H9 (cell line): ENCODE data around the gene OSBPL8. TPM values are rescaled to one million over a fixed set of nuclear protein-coding genes. Genes with fewer than 3 reads are reported as not detected.

Source experiments
- DNase-seq: peaks from one replicate; pipeline ENCODE4 v3.0.0-alpha.2; 2017
- H2AFZ ChIP-seq: one replicate; pipeline ENCODE4 v1.6.1; 2013; ENCODE audit warnings: mild to moderate bottlenecking, low read length, control low read depth, moderate library complexity
- H2AK5ac ChIP-seq: 2 replicates; pipeline ENCODE4 v1.6.1; 2013; ENCODE audit warnings: low read length, control low read depth, mixed read lengths; ENCODE audit not compliant: insufficient read length
- H2BK120ac ChIP-seq: one replicate; pipeline ENCODE4 v1.6.1; 2013; ENCODE audit warnings: low read depth, mild to moderate bottlenecking, low read length, control low read depth, inconsistent platforms; ENCODE audit not compliant: poor library complexity, severe bottlenecking
- H2BK12ac ChIP-seq: 2 replicates; pipeline ENCODE4 v1.6.1; 2013; ENCODE audit warnings: low read length, control low read depth, mixed read lengths, low read depth; ENCODE audit not compliant: insufficient read length
- H2BK15ac ChIP-seq: 2 replicates; pipeline ENCODE4 v1.6.1; 2013; ENCODE audit warnings: low read depth, low read length, control low read depth
- H2BK20ac ChIP-seq: one replicate; pipeline ENCODE4 v1.6.1; 2013; ENCODE audit warnings: low read depth, mild to moderate bottlenecking, low read length, control low read depth, inconsistent platforms; ENCODE audit not compliant: poor library complexity, severe bottlenecking
- H2BK5ac ChIP-seq: 2 replicates; pipeline ENCODE4 v1.6.1; 2013; ENCODE audit warnings: low read length, control low read depth, mixed read lengths; ENCODE audit not compliant: insufficient read length
- H3K14ac ChIP-seq: 2 replicates; pipeline ENCODE4 v1.6.1; 2013; ENCODE audit warnings: low read length, control low read depth; ENCODE audit not compliant: insufficient read depth
- H3K18ac ChIP-seq: 2 replicates; pipeline ENCODE4 v1.6.1; 2013; ENCODE audit warnings: low read depth, mild to moderate bottlenecking, mixed read lengths, low read length, control low read depth; ENCODE audit not compliant: insufficient read length
- H3K23ac ChIP-seq: 2 replicates; pipeline ENCODE4 v1.6.1; 2013; ENCODE audit warnings: low read length, control low read depth, mixed read lengths, low read depth; ENCODE audit not compliant: insufficient read length
- H3K23me2 ChIP-seq: 2 replicates; pipeline ENCODE4 v1.6.1; 2013; ENCODE audit warnings: low read depth, mild to moderate bottlenecking, mixed read lengths, low read length, control low read depth; ENCODE audit not compliant: insufficient read length, poor library complexity, severe bottlenecking
- H3K27ac ChIP-seq: 2 replicates; pipeline ENCODE4 v1.5.1; 2013; ENCODE audit warnings: low read length, control low read depth, mixed read lengths, low read depth; ENCODE audit not compliant: insufficient read length
- H3K27me3 ChIP-seq: 2 replicates; pipeline ENCODE4 v1.6.1; 2013; ENCODE audit warnings: low read length, control low read depth, inconsistent platforms; ENCODE audit not compliant: insufficient read depth
- H3K4ac ChIP-seq: 2 replicates; pipeline ENCODE4 v1.6.1; 2013; ENCODE audit warnings: low read depth, mild to moderate bottlenecking, control low read depth, inconsistent platforms, low read length, moderate library complexity
- H3K4me1 ChIP-seq: 2 replicates; pipeline ENCODE4 v1.6.1; 2013; ENCODE audit warnings: low read length, control low read depth, inconsistent platforms; ENCODE audit not compliant: insufficient read depth
- H3K4me2 ChIP-seq: 2 replicates; pipeline ENCODE4 v1.6.1; 2013; ENCODE audit warnings: low read length, control low read depth, mixed read lengths; ENCODE audit not compliant: insufficient read length, insufficient read depth
- H3K56ac ChIP-seq: 2 replicates; pipeline ENCODE4 v1.6.1; 2013; ENCODE audit warnings: low read depth, mild to moderate bottlenecking, mixed read lengths, low read length, control low read depth; ENCODE audit not compliant: insufficient read length
- H3K79me1 ChIP-seq: 2 replicates; pipeline ENCODE4 v1.6.1; 2013; ENCODE audit warnings: low read depth, mild to moderate bottlenecking, moderate library complexity, low read length, control low read depth, inconsistent platforms; ENCODE audit not compliant: insufficient read depth, poor library complexity, severe bottlenecking
- H3K79me2 ChIP-seq: 2 replicates; pipeline ENCODE4 v1.6.1; 2013; ENCODE audit warnings: low read length, control low read depth, inconsistent platforms; ENCODE audit not compliant: insufficient read depth
- H3K9ac ChIP-seq: 2 replicates; pipeline ENCODE4 v1.6.1; 2013; ENCODE audit warnings: low read length, control low read depth, mixed read lengths; ENCODE audit not compliant: insufficient read length; ENCODE audit errors: extremely low read depth
- H3K9me3 ChIP-seq: one replicate; pipeline ENCODE4 v1.6.1; 2013; ENCODE audit warnings: low read depth, low read length, inconsistent platforms; ENCODE audit not compliant: control insufficient read depth
- H3T11ph ChIP-seq: one replicate; pipeline ENCODE4 v1.6.1; 2013; ENCODE audit warnings: mild to moderate bottlenecking, low read length, control low read depth, inconsistent platforms
- H4K20me1 ChIP-seq: one replicate; pipeline ENCODE4 v1.6.1; 2013; ENCODE audit not compliant: control insufficient read depth, insufficient read length, insufficient read depth
- H4K5ac ChIP-seq: 2 replicates; pipeline ENCODE4 v1.6.1; 2013; ENCODE audit warnings: low read depth, mild to moderate bottlenecking, mixed read lengths, low read length, control low read depth; ENCODE audit not compliant: insufficient read length
- H4K8ac ChIP-seq: replicated peaks from 2 replicates; pipeline ENCODE4 v1.6.1; 2013; ENCODE audit warnings: low read length, control low read depth, mixed read lengths, low read depth; ENCODE audit not compliant: insufficient read length
- H4K91ac ChIP-seq: 2 replicates; pipeline ENCODE4 v1.6.1; 2013; ENCODE audit warnings: low read depth, mild to moderate bottlenecking, moderate library complexity, mixed read lengths, low read length, control low read depth; ENCODE audit not compliant: insufficient read length
- H3K27ac Mint-ChIP-seq, 3 experiments: 2 replicates in 2 of 3; 3 replicates in 1 of 3; pipeline ENCODE4 v1.8.0; 2020 to 2021; ENCODE audit warnings: mixed read lengths in 3 of 3, mild to moderate bottlenecking in 1 of 3, moderate library complexity in 1 of 3
- H3K27me3 Mint-ChIP-seq: 2 replicates; pipeline ENCODE4 v1.8.0; 2021; ENCODE audit warnings: low read depth, mild to moderate bottlenecking, moderate library complexity, mixed read lengths
- H3K36me3 Mint-ChIP-seq, 3 experiments: 2 replicates in 2 of 3; 3 replicates in 1 of 3; pipeline ENCODE4 v1.8.0; 2020 to 2021; ENCODE audit warnings: low read depth in 3 of 3, mixed read lengths in 3 of 3; ENCODE audit not compliant: insufficient read depth in 1 of 3
- H3K4me1 Mint-ChIP-seq, 2 experiments: 2 replicates each; pipeline ENCODE4 v1.8.0; 2020; ENCODE audit warnings: mixed read lengths in 2 of 2
- H3K4me3 Mint-ChIP-seq, 2 experiments: 2 replicates in 1 of 2; 3 replicates in 1 of 2; pipeline ENCODE4 v1.8.0; 2020 to 2021; ENCODE audit warnings: mild to moderate bottlenecking in 2 of 2, mixed read lengths in 2 of 2, moderate library complexity in 1 of 2
- H3K9me3 Mint-ChIP-seq, 2 experiments: 2 replicates in 1 of 2; 3 replicates in 1 of 2; pipeline ENCODE4 v1.8.0; 2020; ENCODE audit warnings: mild to moderate bottlenecking in 2 of 2, mixed read lengths in 2 of 2, moderate library complexity in 1 of 2
- total RNA-seq: library from RNA; stranded (reverse); gene quantifications from 2 replicates; pipeline ENCODE4 v1.2.1, GENCODE V29; 2021
- TF ChIP-seq, protein P1 (sequence below): fragments of 200-600 bp; sonication (generic); conservative IDR thresholded peaks from 3 replicates; pipeline ENCODE4 v1.8.0; 2021; ENCODE audit warnings: antibody characterized with exemption, mild to moderate bottlenecking

Gene OSBPL8
- total RNA-seq, 1 experiment from 2014 or later = 61.2 TPM

DNA sequence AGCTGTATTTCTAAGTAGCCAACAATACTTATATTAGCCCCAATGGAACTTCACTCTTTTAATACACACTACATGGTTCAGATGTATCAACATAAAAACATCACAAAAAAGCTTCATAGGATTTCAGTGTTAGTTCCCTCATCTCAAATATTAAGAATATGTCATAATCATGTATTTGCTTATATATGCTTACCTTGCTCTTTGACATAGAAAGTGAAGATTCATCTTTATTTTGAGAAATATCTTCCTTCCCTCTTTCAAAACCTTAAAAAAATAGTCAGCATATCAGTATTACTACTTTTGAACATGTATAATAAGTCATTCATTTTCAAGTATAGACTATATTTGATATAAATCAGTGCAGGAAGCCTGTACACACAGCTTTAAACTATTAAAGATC, 149.2 kb downstream of the OSBPL8 start:
- no peaks in the 10 kb centered on the region for H4K20me1 ChIP-seq
- H3K4me1 Mint-ChIP-seq = peaks cover 0 to 5% of the 10 kb centered on the region in 2 experiments; a peak in 2 of 4 replicates
- H2BK15ac ChIP-seq = no peak overlapping the region
- H2AK5ac ChIP-seq = no peak overlapping the region
- H3K36me3 Mint-ChIP-seq = no peaks in the 10 kb centered on the region
- H3K14ac ChIP-seq = no peak overlapping the region
- no peaks in the 10 kb centered on the region for H3K23me2 ChIP-seq
- no peak overlapping the region for H3K4me3 Mint-ChIP-seq
- no peaks in the 10 kb centered on the region for H3K79me2 ChIP-seq
- H2BK12ac ChIP-seq = no peak overlapping the region
- H3K4me1 ChIP-seq = no peaks in the 10 kb centered on the region
- no peak overlapping the region for H4K5ac ChIP-seq
- no peaks in the 10 kb centered on the region for H3K27me3 Mint-ChIP-seq
- H3K18ac ChIP-seq = no peak overlapping the region
- no peak overlapping the region for H3K9ac ChIP-seq
- no peak overlapping the region for H4K8ac ChIP-seq
- H2AFZ ChIP-seq = no peak overlapping the region
- no peak overlapping the region for H3K27ac Mint-ChIP-seq
- no peaks in the 10 kb centered on the region for H3K79me1 ChIP-seq
- TF ChIP-seq, protein P1, sequence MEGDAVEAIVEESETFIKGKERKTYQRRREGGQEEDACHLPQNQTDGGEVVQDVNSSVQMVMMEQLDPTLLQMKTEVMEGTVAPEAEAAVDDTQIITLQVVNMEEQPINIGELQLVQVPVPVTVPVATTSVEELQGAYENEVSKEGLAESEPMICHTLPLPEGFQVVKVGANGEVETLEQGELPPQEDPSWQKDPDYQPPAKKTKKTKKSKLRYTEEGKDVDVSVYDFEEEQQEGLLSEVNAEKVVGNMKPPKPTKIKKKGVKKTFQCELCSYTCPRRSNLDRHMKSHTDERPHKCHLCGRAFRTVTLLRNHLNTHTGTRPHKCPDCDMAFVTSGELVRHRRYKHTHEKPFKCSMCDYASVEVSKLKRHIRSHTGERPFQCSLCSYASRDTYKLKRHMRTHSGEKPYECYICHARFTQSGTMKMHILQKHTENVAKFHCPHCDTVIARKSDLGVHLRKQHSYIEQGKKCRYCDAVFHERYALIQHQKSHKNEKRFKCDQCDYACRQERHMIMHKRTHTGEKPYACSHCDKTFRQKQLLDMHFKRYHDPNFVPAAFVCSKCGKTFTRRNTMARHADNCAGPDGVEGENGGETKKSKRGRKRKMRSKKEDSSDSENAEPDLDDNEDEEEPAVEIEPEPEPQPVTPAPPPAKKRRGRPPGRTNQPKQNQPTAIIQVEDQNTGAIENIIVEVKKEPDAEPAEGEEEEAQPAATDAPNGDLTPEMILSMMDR = no peak
- no peak overlapping the region for H3K27ac ChIP-seq
- no peak overlapping the region for H2BK120ac ChIP-seq
- no peak overlapping the region for H3K4me2 ChIP-seq
- H3K9me3 Mint-ChIP-seq = no peaks in the 10 kb centered on the region
- no peak overlapping the region for H2BK5ac ChIP-seq
- no peak overlapping the region for H3K56ac ChIP-seq
- no peaks in the 10 kb centered on the region for H3K27me3 ChIP-seq
- H3K9me3 ChIP-seq = no peaks in the 10 kb centered on the region
- H4K91ac ChIP-seq = no peak overlapping the region
- no peak overlapping the region for H3T11ph ChIP-seq
- no peak for DNase-seq
- no peak overlapping the region for H2BK20ac ChIP-seq
- no peak overlapping the region for H3K4ac ChIP-seq
- H3K23ac ChIP-seq = no peak overlapping the region
